ENCODE results near the gene CRY1.

Gene CRY1

GRCh38 chr12:107122452-107122958 is 29.2 kb upstream of the CRY1 start:
- Histone ChIP-seq H3K27ac (replicated peaks; ENCODE audit: low read length) (no peak overlapping the region), H3K4me1 (ENCODE audit: control insufficient read depth in 2 of 2, insufficient read depth in 1 of 2, low read depth in 1 of 2, low read length in 2 of 2) (peaks cover 0 to 5% of the 10 kb centered on the region in 2 donors), H3K4me2 (ENCODE audit: insufficient read depth, low read length, poor library complexity, severe bottlenecking) (no peak overlapping the region), H4K91ac (ENCODE audit: low read depth, low read length, poor library complexity) (no peak overlapping the region), H2BK12ac (ENCODE audit: low read length) (no peak overlapping the region), H2BK120ac (ENCODE audit: low read depth, low read length) (no peak overlapping the region), H3K27me3 (ENCODE audit: control insufficient read depth in 3 of 3, insufficient read depth in 3 of 3, low read depth in 1 of 3, low read length in 3 of 3) (peaks cover 0 to 15% (median 0%) of the 10 kb centered on the region in 3 experiments), H2AFZ (ENCODE audit: low read length) (no peak overlapping the region), H3K23ac (ENCODE audit: low read depth, low read length, poor library complexity) (no peak overlapping the region), H3K4me3 (ENCODE audit: low read length in 2 of 2) (no peak overlapping the region), H3K4ac (ENCODE audit: low read length) (no peak overlapping the region), H2BK15ac (ENCODE audit: low read length) (no peak overlapping the region), H4K8ac (ENCODE audit: low read depth, low read length) (no peak overlapping the region), H2AK5ac (ENCODE audit: low read depth, low read length) (no peak overlapping the region), H3K9ac (ENCODE audit: low read depth, low read length, poor library complexity) (no peak overlapping the region), H3K18ac (ENCODE audit: low read length) (no peak overlapping the region), H3K9me3 (replicated peaks in 1 of 2; ENCODE audit: control insufficient read depth in 2 of 2, insufficient read depth in 1 of 2, low read depth in 1 of 2, low read length in 2 of 2) (no peaks in the 10 kb centered on the region), H2BK5ac (ENCODE audit: low read length) (no peak overlapping the region), H3K14ac (ENCODE audit: low read length) (no peak overlapping the region), H3K79me1 (ENCODE audit: low read depth, low read length) (no peaks in the 10 kb centered on the region), H3K36me3 (replicated peaks in 1 of 2; ENCODE audit: control insufficient read depth in 2 of 2, insufficient read depth in 2 of 2, low read length in 2 of 2) (no peaks in the 10 kb centered on the region)
- no peak for DNase-seq (ENCODE audit: low spot score)
- no CpG with 5 or more reads among the region's 3 CpGs for WGBS, 2 donors (ENCODE audit: extremely low coverage in 2 of 2, insufficient read length in 2 of 2, insufficient replicate concordance in 1 of 2)

- no peaks in the 10 kb centered on the region for H3K79me1 ChIP-seq (ENCODE audit: low read depth, low read length)
- H3K18ac ChIP-seq (ENCODE audit: low read length): no peak overlapping the region
- no peak overlapping the region for H4K8ac ChIP-seq (ENCODE audit: low read depth, low read length)
- H3K4me2 ChIP-seq (ENCODE audit: insufficient read depth, low read length, poor library complexity, severe bottlenecking): no peak overlapping the region
- no peak overlapping the region for H3K4ac ChIP-seq (ENCODE audit: low read length)
- no peak overlapping the region for H3K4me3 ChIP-seq (ENCODE audit: low read length in 2 of 2)
- no CpG with 5 or more reads among the region's 3 CpGs for WGBS, 2 donors (ENCODE audit: extremely low coverage in 2 of 2, insufficient read length in 2 of 2, insufficient replicate concordance in 1 of 2)
- no peak overlapping the region for H2BK120ac ChIP-seq (ENCODE audit: low read depth, low read length)
- no peak overlapping the region for H3K27ac ChIP-seq (replicated peaks; ENCODE audit: low read length)
- no peak overlapping the region for H3K9ac ChIP-seq (ENCODE audit: low read depth, low read length, poor library complexity)
- no peak overlapping the region for H2AFZ ChIP-seq (ENCODE audit: low read length)
- H3K36me3 ChIP-seq (replicated peaks in 1 of 2; ENCODE audit: control insufficient read depth in 2 of 2, insufficient read depth in 2 of 2, low read length in 2 of 2): no peaks in the 10 kb centered on the region
- H2BK15ac ChIP-seq (ENCODE audit: low read length): no peak overlapping the region
- H2BK12ac ChIP-seq (ENCODE audit: low read length): no peak overlapping the region
- H2AK5ac ChIP-seq (ENCODE audit: low read depth, low read length): no peak overlapping the region
- H3K14ac ChIP-seq (ENCODE audit: low read length): no peak overlapping the region
- H4K91ac ChIP-seq (ENCODE audit: low read depth, low read length, poor library complexity): no peak overlapping the region
- no peak for DNase-seq (ENCODE audit: low spot score)
- H3K9me3 ChIP-seq (replicated peaks in 1 of 2; ENCODE audit: control insufficient read depth in 2 of 2, insufficient read depth in 1 of 2, low read depth in 1 of 2, low read length in 2 of 2): no peaks in the 10 kb centered on the region
- no peak overlapping the region for H3K23ac ChIP-seq (ENCODE audit: low read depth, low read length, poor library complexity)
- no peak overlapping the region for H2BK5ac ChIP-seq (ENCODE audit: low read length)
- H3K4me1 ChIP-seq (ENCODE audit: control insufficient read depth in 2 of 2, insufficient read depth in 1 of 2, low read depth in 1 of 2, low read length in 2 of 2): no peaks in the 10 kb centered on the region
- H3K27me3 ChIP-seq (ENCODE audit: control insufficient read depth in 3 of 3, insufficient read depth in 3 of 3, low read depth in 1 of 3, low read length in 3 of 3): peaks cover 0 to 38% (median 0%) of the 10 kb centered on the region in 3 experiments
Observed at GRCh38 chr12:107119091-107119490, 25.7 kb upstream of the CRY1 start.

GRCh38 chr12:107118624-107119023 is 25.3 kb upstream of the CRY1 start:
- Histone ChIP-seq H2BK120ac (ENCODE audit: low read depth, low read length) (no peak overlapping the region), H3K4me2 (ENCODE audit: insufficient read depth, low read length, poor library complexity, severe bottlenecking) (no peak overlapping the region), H3K27ac (replicated peaks; ENCODE audit: low read length) (no peak overlapping the region), H3K4me1 (ENCODE audit: control insufficient read depth in 2 of 2, insufficient read depth in 1 of 2, low read depth in 1 of 2, low read length in 2 of 2) (no peaks in the 10 kb centered on the region), H3K4me3 (ENCODE audit: low read length in 2 of 2) (no peak overlapping the region), H3K14ac (ENCODE audit: low read length) (no peak overlapping the region), H3K4ac (ENCODE audit: low read length) (no peak overlapping the region), H2BK15ac (ENCODE audit: low read length) (no peak overlapping the region), H2BK5ac (ENCODE audit: low read length) (no peak overlapping the region), H3K79me1 (ENCODE audit: low read depth, low read length) (no peaks in the 10 kb centered on the region), H2AK5ac (ENCODE audit: low read depth, low read length) (no peak overlapping the region), H2AFZ (ENCODE audit: low read length) (no peak overlapping the region), H3K9me3 (replicated peaks in 1 of 2; ENCODE audit: control insufficient read depth in 2 of 2, insufficient read depth in 1 of 2, low read depth in 1 of 2, low read length in 2 of 2) (no peaks in the 10 kb centered on the region), H4K91ac (ENCODE audit: low read depth, low read length, poor library complexity) (no peak overlapping the region), H3K27me3 (ENCODE audit: control insufficient read depth in 3 of 3, insufficient read depth in 3 of 3, low read depth in 1 of 3, low read length in 3 of 3) (peaks cover 0 to 38% (median 0%) of the 10 kb centered on the region in 3 experiments), H3K36me3 (replicated peaks in 1 of 2; ENCODE audit: control insufficient read depth in 2 of 2, insufficient read depth in 2 of 2, low read length in 2 of 2) (no peaks in the 10 kb centered on the region), H3K18ac (ENCODE audit: low read length) (no peak overlapping the region), H3K9ac (ENCODE audit: low read depth, low read length, poor library complexity) (no peak overlapping the region), H3K23ac (ENCODE audit: low read depth, low read length, poor library complexity) (no peak overlapping the region), H4K8ac (ENCODE audit: low read depth, low read length) (no peak overlapping the region), H2BK12ac (ENCODE audit: low read length) (no peak overlapping the region)
- DNase-seq (ENCODE audit: low spot score): no peak
- no CpG with 5 or more reads among the region's 4 CpGs for WGBS, 2 donors (ENCODE audit: extremely low coverage in 2 of 2, insufficient read length in 2 of 2, insufficient replicate concordance in 1 of 2)

- H2AK5ac ChIP-seq (ENCODE audit: low read depth, low read length): no peak overlapping the region
- H3K4me2 ChIP-seq (ENCODE audit: insufficient read depth, low read length, poor library complexity, severe bottlenecking): no peak overlapping the region
- no peak overlapping the region for H2BK5ac ChIP-seq (ENCODE audit: low read length)
- no peak overlapping the region for H3K23ac ChIP-seq (ENCODE audit: low read depth, low read length, poor library complexity)
- H2BK120ac ChIP-seq (ENCODE audit: low read depth, low read length): no peak overlapping the region
- no peak overlapping the region for H3K27ac ChIP-seq (replicated peaks; ENCODE audit: low read length)
- H3K18ac ChIP-seq (ENCODE audit: low read length): no peak overlapping the region
- H3K9ac ChIP-seq (ENCODE audit: low read depth, low read length, poor library complexity): no peak overlapping the region
- no peak overlapping the region for H3K4ac ChIP-seq (ENCODE audit: low read length)
- H3K36me3 ChIP-seq (replicated peaks in 1 of 2; ENCODE audit: control insufficient read depth in 2 of 2, insufficient read depth in 2 of 2, low read length in 2 of 2): no peaks in the 10 kb centered on the region
- H3K27me3 ChIP-seq (ENCODE audit: control insufficient read depth in 3 of 3, insufficient read depth in 3 of 3, low read depth in 1 of 3, low read length in 3 of 3): peaks cover 0 to 35% (median 0%) of the 10 kb centered on the region in 3 experiments
- no CpG with 5 or more reads among the region's 2 CpGs for WGBS, 2 donors (ENCODE audit: extremely low coverage in 2 of 2, insufficient read length in 2 of 2, insufficient replicate concordance in 1 of 2)
- no peak for DNase-seq (ENCODE audit: low spot score)
- no peaks in the 10 kb centered on the region for H3K9me3 ChIP-seq (replicated peaks in 1 of 2; ENCODE audit: control insufficient read depth in 2 of 2, insufficient read depth in 1 of 2, low read depth in 1 of 2, low read length in 2 of 2)
- no peak overlapping the region for H4K91ac ChIP-seq (ENCODE audit: low read depth, low read length, poor library complexity)
- no peak overlapping the region for H2BK15ac ChIP-seq (ENCODE audit: low read length)
- no peak overlapping the region for H2BK12ac ChIP-seq (ENCODE audit: low read length)
- H3K79me1 ChIP-seq (ENCODE audit: low read depth, low read length): no peaks in the 10 kb centered on the region
- no peak overlapping the region for H4K8ac ChIP-seq (ENCODE audit: low read depth, low read length)
- no peak overlapping the region for H3K14ac ChIP-seq (ENCODE audit: low read length)
- peaks cover 0 to 5% of the 10 kb centered on the region in 2 donors for H3K4me1 ChIP-seq (ENCODE audit: control insufficient read depth in 2 of 2, insufficient read depth in 1 of 2, low read depth in 1 of 2, low read length in 2 of 2)
- no peak overlapping the region for H2AFZ ChIP-seq (ENCODE audit: low read length)
- H3K4me3 ChIP-seq (ENCODE audit: low read length in 2 of 2): no peak overlapping the region
Observed at GRCh38 chr12:107115119-107115518, 21.8 kb upstream of the CRY1 start.

All from neuronal stem cell (in vitro differentiated cells).